HG03558 (cell line): ENCODE data around the gene OR10T2.
"Not testable (repeated sequence)": the region's sequence is repeated elsewhere in the genome, so short reads cannot be mapped to it uniquely, and the experiment has no call there.

ENCODE experiments used
- ATAC-seq: cut with Tn5 transposase; IDR thresholded peaks from one replicate; pipeline ENCODE4 v1.9.1; 2021; ENCODE audit warnings: moderate number of reproducible peaks; ENCODE audit not compliant: unreplicated experiment; ENCODE audit errors: extremely low read depth

Gene OR10T2

GRCh38 chr1:158357441-158357840 is 41.8 kb downstream of the OR10T2 start:
- ATAC-seq: no peak

- ATAC-seq: no peak
Measured at GRCh38 chr1:158356616-158357015, 42.6 kb downstream of the OR10T2 start.

- no peak for ATAC-seq
Measured at GRCh38 chr1:158355773-158356285, 43.4 kb downstream of the OR10T2 start.

- no peak for ATAC-seq
Measured at GRCh38 chr1:158354255-158354654, 45.0 kb downstream of the OR10T2 start.

GRCh38 chr1:158353303-158354075 is 45.8 kb downstream of the OR10T2 start, which contains the start of gene CD1E:
Gene CD1E, plus strand, starts transcription at chr1:158353894. Its CDS starts 95 bp downstream, at chr1:158353989.
- ATAC-seq: no peak

- ATAC-seq: not testable (repeated sequence)
Measured at GRCh38 chr1:158348946-158349345, 50.3 kb downstream of the OR10T2 start.
